WERI-Rb-1 (cell line): Measurements from ENCODE around the gene EVL.

Source experiments
- DNase-seq: peaks from one replicate; pipeline ENCODE4 v3.0.0-alpha.2; 2020
- H3K27ac ChIP-seq: fragments of 250-450 bp; sonication (Bioruptor Pico); 2 replicates; pipeline ENCODE4 v1.5.1; 2020; ENCODE audit warnings: mild to moderate bottlenecking, moderate library complexity
- H3K27me3 ChIP-seq: fragments of 250-450 bp; sonication (Bioruptor Pico); 2 replicates; pipeline ENCODE4 v1.5.1; 2021; ENCODE audit warnings: mild to moderate bottlenecking, low read depth, moderate library complexity; ENCODE audit not compliant: insufficient read depth, severe bottlenecking
- H3K36me3 ChIP-seq: fragments of 250-450 bp; sonication (Bioruptor Pico); 2 replicates; pipeline ENCODE4 v1.5.1; 2020; ENCODE audit warnings: mild to moderate bottlenecking, moderate library complexity
- H3K4me3 ChIP-seq: 2 replicates; pipeline ENCODE4 v1.5.1; 2011; ENCODE audit warnings: low read depth, mild to moderate bottlenecking, control low read depth, low read length
- H3K9me3 ChIP-seq: fragments of 250-450 bp; sonication (Bioruptor Pico); 2 replicates; pipeline ENCODE4 v1.5.1; 2021; ENCODE audit warnings: mild to moderate bottlenecking, moderate library complexity; ENCODE audit not compliant: severe bottlenecking
- CTCF ChIP-seq: IDR thresholded peaks from 2 replicates; pipeline ENCODE4 v1.5.1; 2011; ENCODE audit warnings: low read depth, mild to moderate bottlenecking, control low read depth, inconsistent platforms, low read length

EVL gene

DNA sequence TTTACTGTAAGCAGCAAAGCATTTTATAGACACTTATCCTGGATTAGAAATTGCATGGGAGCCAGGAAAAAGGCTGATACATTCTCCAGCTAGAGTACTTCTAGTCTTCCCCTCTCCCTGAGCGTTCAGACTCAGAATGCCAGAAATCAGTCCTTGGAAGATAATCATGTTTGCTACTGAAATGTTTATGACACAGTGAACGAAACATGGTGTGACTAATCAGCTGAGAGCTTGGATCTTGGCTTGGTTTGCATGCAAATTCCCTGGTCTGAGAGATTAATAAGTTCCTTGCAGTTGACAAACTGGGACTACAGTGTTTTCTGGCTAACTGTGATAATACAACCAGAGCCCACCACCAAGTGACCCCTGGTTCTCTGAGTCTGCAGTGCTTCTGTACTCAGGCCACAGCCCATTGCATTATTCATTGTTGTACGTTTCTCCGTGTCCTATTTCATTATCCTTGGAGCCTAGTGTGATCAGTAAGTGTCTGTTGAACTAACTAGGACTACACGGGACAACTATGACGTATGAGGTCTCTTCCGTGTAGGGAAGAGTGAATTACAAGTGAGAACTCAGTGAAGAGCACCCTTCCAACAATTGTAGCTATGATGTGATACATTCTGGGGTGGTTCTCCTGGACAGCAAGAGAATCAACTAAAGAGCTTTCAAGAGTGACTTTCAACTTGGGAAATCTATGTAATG is 34.6 kb upstream of the EVL start:
- H3K9me3 ChIP-seq = no peaks in the 10 kb centered on the region

DNA sequence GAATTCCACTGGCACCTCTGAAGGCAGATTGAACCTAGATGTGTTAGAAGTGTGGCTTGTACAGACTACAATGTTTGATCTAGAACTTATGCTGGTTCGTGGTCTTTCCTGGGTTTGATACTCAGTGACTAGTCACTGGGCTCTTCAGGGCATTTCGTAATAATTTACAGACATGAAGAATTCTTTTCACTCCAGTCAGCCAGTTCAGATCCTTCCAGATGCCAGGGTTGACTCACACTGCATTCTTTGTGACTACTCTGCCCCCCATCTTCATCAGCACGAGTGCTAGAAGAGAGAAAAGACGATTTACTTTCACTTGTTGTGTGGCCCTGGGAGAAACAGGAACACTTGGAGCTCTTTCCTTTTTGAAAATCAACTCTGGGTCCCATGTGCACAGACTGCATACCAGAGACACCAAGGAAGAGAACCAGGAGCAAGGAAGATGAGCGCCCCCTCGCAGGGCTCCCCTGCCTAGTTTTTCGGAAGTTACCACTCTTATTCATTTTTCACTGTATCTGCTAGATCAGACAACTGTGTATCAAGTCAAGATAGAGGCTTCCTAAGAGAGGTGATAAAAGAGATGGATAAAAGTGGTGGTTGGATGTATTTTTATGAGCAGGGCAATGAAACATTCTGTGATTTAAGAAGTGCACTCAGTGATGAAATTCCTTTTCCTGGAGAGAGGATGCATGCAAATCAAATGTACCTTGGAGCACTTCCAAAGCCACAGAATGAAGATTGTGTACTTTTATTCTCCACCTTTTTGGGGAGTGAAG is 33.5 kb upstream of the EVL start:
- Histone ChIP-seq H3K4me3 (no peak overlapping the region), H3K27ac (no peak overlapping the region), H3K9me3 (no peaks in the 10 kb centered on the region), H3K36me3 (no peaks in the 10 kb centered on the region; the same call in none of the 2 replicates), H3K27me3 (no peaks in the 10 kb centered on the region)
- DNase-seq = no peak
- no peak for TF ChIP-seq CTCF

More for the DNA sequence above, 34.6 kb upstream of the EVL start:
- Histone ChIP-seq H3K27me3 (no peaks in the 10 kb centered on the region), H3K4me3 (no peak overlapping the region), H3K27ac (no peak overlapping the region), H3K36me3 (no peaks in the 10 kb centered on the region; the same call in none of the 2 replicates)
- no peak for TF ChIP-seq CTCF
- no peak for DNase-seq

GRCh38 chr14:100032738-100033137 is 32.5 kb upstream of the EVL start:
- no peaks in the 10 kb centered on the region for H3K27me3 ChIP-seq
- H3K27ac ChIP-seq = no peak overlapping the region
- no peaks in the 10 kb centered on the region for H3K9me3 ChIP-seq
- H3K4me3 ChIP-seq = no peak overlapping the region
- TF ChIP-seq CTCF = no peak
- DNase-seq = no peak
- H3K36me3 ChIP-seq = no peaks in the 10 kb centered on the region; the same call in none of the 2 replicates

- Histone ChIP-seq H3K9me3 (no peaks in the 10 kb centered on the region), H3K27ac (no peak overlapping the region), H3K27me3 (no peaks in the 10 kb centered on the region), H3K36me3 (no peaks in the 10 kb centered on the region; the same call in none of the 2 replicates), H3K4me3 (no peak overlapping the region)
- no peak for TF ChIP-seq CTCF
- DNase-seq = no peak
These were observed 31.7 kb upstream of the EVL start for GRCh38 chr14:100033347-100034075.

DNA sequence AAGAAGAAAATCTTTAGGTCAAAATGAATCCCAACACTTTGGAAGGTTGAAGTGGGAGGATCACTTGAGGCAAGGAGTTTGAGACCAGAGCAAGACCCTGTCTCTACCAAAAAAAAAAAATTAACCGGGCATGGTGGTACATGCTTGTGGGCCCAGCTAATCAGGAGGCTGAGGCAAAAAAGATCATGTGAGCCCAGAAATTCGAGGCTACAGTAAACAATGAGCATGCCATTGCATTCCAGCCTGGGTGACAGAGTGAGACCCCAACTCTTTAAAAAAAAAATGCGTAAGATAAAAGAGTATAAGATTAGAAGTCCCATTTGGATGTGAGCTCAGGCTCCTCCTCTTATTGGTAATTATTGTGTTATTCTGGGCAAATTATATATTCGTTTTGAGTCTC is 30.8 kb upstream of the EVL start:
- Histone ChIP-seq H3K27ac (no peak overlapping the region), H3K36me3 (no peaks in the 10 kb centered on the region; the same call in 1 of the 2 replicates), H3K9me3 (no peaks in the 10 kb centered on the region), H3K4me3 (no peak overlapping the region), H3K27me3 (no peaks in the 10 kb centered on the region)
- DNase-seq = no peak
- TF ChIP-seq CTCF = no peak
